LHCN-M2 (cell line): Measurements from ENCODE around the gene ABLIM1. TPM values are rescaled to one million over a fixed set of nuclear protein-coding genes. Genes with fewer than 3 reads are reported as not detected.

ENCODE experiments used
- DNase-seq: peaks from one replicate; pipeline ENCODE4 v3.0.0-alpha.2; 2012; ENCODE audit warnings: low read depth
- total RNA-seq: library from RNA; depleted of rRNA; stranded (reverse); fragments of >200 nt; gene quantifications from 2 replicates; pipeline ENCODE4 v1.2.3, GENCODE V29; 2014

The ABLIM1 gene
- total RNA-seq, 1 experiment from 2014 or later, result 0.69 TPM

- peak; percentile 78 for DNase-seq
Observed at GRCh38 chr10:114648368-114648767, 9.7 kb downstream of the ABLIM1 start.

DNA sequence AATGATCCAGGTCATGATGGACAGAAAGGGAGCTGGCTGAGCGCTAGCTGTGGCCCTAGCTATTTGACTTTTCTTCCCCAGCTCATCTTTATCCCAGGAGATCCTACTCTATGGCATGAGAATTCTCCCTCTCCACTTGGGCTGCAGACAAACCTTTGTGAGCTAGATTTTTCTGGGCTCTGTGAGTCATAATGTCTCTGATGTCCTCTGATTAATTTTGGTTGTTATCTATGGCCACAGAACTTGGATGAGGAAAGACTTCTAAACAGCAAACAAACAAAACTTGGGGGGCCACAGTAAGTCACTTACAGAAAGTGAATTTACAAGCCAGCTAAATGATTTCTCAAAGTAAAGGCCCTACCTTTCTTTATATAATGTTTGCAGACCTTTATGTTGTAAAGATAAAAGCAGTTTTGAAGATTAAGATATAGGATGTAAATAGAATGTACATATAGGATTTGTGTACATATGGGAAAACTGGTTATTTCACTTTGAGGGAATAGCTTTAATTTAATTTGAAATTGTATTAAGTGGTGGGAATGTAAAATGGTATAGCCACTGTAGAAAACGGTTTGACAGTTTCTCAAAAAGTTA, 10.4 kb downstream of the ABLIM1 start:
- peak; percentile 59 for DNase-seq

- DNase-seq, result no peak
Observed at GRCh38 chr10:114646426-114646825, 11.6 kb downstream of the ABLIM1 start.

DNA sequence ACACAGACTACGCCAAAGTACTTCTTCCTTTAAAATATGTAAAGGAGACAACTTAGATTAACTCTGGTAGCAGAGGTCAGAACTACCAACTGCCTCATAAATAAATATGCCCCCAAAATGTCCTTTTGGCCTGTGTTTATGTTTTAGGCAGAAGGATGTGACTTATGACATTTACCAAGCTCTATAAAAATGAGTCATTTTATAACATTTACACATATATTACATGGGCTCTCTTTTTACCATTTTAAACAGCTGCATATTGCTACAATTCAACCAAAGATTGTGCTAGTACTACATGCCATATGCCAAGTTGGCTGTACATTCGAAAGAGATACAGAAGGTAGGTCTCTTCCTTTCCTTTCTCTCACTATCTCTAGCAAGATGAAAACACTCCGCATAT, 12.4 kb downstream of the ABLIM1 start:
- no peak for DNase-seq

- DNase-seq, result no peak
Observed at GRCh38 chr10:114643158-114643557, 14.9 kb downstream of the ABLIM1 start.

- no peak for DNase-seq
Observed at GRCh38 chr10:114642729-114643128, 15.3 kb downstream of the ABLIM1 start.

GRCh38 chr10:114638821-114639625, 19.1 kb downstream of the ABLIM1 start:
- DNase-seq, result peak; percentile 89

- DNase-seq, result no peak
Observed at GRCh38 chr10:114635797-114636550, 22.1 kb downstream of the ABLIM1 start.

DNA sequence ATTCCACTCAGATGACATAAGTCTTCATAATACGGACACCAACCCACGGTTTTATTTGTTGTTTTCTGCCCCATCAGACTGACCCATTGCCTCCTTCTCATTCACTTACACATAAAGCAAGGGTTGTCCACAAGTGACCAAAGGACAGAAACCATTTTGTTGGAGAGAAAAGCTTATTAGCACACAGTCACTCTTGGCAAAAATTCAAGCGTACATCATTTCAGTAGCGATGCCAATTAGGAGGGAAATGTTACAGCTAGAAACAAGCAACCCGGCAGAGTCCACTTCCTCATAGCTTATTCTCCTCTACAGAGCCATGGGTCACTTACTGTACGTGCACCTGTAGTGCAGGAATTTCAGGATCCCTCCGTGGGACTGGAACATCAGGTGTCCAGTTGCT, 23.0 kb downstream of the ABLIM1 start:
- no peak for DNase-seq

DNA sequence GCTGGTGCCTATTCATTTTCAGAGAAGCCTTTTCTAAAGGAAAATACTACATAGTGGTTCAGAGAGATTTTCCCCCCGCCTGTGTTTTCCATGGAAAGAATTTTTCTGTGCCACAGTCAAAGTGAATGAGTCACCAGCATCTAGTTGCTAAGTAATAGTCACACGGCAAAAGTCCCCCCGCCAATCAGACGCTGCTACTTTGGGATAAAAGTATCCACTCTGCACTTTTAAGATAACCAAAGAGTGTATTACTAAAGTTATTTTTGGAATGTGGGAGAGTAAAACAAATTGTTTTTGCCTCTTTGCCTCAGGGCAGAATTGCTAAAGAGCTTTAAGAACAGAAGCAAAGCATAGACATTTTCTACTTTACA, 23.5 kb downstream of the ABLIM1 start:
- DNase-seq, result peak; percentile 93

DNA sequence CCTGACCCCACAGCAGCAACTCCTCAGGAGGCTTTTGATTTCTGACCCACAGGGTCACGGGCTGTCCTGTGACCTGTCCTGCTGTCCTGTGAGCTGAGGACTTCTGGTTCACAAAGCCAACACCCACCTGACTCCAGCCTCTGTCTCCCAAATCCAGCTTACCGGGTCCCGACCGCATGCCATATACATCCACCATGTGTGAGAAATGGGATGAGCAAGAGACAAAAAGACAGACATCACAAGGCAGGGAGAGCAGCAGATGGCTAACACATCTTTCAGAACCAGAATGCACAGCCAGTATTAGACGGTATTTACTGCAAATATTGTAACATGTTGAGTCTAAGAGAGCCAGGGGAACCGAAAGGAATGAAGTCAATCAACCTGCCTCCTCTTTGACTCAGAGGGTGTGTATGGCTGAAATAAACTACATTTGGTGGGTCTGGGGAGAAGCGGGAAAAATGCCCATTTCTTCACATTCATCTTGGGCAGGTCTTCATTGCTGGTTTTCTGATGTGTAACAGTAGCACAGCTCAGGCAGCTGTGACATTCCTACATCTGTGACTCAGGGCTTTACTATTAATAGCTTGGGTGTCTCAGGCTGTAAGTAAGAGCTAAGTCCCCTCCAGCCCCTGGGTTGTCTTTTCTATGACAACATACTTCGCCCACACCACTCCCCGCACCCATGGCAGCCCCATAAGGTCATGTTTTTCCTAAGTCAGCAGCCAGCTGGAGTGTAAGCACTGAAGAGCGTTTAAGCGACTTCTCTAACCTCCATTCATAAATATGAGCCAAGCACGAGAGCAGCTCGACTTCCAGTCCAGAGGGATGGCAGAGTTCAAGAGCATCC, 25.0 kb downstream of the ABLIM1 start:
- DNase-seq, result peak; percentile 91

DNA sequence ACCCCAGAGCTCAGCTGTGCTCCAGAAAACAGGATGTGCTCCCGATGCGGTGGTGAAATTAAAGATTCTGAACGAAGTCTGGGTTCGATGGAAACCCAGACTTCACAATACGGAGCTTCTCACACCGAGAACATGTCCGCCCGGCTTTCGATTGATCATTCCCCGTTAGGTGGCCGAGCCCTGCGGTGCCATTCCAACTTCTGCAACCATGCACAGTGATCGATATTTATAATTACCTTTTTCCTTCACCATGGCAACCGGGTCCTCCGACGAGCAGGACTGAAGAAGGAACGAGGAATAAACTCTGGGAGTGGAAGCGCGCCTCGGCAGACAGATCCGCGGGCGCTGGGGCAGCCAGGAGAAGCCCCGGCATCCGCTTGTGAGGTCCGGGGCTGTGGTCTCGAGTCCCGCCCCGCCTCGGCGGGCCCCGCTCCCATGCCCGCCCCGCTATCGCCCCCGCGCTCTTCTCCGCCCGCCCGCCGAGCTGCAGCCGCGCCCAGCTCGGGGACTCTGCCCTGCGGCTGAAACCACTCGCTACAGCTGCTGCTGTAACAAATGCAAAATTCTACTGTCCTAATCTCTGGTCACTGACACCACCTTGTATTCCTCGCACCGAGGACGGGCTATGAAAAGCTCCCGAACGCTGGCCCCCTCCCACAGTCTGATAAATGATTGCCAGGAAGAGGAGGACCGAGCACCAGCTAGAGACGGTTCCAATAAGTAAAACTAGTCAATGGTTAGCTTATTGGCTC, 26.2 kb downstream of the ABLIM1 start:
- peak; percentile 47 for DNase-seq

- no peak for DNase-seq
Observed at GRCh38 chr10:114631090-114631665, 26.9 kb downstream of the ABLIM1 start.

DNA sequence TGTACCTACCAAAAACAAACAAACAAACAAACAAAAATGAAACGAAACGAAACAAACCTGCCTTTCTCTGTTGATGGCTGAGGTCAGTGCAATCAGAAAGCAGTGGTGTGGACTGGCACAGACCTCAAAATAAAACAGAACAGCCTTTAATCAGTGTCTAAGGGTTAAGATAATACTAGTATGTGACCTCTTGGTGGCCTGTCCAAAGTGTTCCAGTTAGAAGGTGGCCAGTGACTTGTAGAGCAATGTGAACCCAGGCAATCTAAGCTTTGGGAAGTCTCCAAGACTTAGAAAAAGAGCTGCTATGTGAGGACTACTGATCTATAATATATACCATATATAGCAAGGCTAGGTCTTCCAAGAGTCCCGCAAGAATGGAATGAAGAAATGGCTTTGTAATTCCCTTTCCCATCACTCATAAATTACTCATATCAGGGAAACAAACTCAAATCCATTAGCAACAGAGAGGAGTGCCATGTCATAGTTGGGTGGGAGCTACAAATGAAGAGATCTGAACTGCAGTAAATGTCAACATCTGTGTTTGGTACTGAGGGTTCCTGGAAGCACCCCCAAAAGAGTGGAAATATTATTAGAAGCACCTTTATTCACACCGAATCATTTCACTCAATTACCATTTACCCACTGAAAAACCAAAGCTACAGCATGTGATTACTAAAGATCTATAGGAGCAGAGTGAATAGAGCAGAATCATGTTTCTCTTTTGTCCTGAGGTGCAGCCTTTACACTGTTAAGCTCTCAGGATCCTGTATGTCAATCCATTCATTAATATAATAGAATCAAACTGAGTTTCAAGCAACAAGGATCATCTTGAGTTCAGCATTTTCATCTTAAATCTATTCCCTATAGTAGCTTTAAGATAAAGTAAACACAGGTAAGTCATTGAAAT, 28.0 kb downstream of the ABLIM1 start:
- DNase-seq, result no peak

- DNase-seq, result no peak
Observed at GRCh38 chr10:114629083-114629823, 28.8 kb downstream of the ABLIM1 start.

GRCh38 chr10:114628106-114628505, 30.0 kb downstream of the ABLIM1 start:
- no peak for DNase-seq

DNA sequence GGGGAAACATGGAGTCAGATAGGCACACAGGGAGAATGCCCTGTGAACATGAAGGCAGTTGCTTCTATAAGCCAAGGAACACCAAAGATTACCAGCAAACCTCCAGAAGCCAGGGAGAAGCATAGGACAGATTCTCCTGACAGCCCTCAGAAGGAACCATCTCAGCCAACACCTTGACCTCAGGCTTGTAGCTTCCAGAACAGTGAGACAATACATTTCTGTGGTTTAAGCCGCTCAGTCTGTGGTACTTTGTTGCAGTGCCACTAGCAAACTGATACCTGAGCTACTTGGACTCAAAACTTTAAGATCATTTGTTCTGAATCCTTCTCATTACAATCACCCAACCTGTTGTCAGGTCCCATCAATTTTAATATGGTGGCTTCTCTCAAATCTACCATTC, 31.2 kb downstream of the ABLIM1 start:
- DNase-seq, result no peak

DNA sequence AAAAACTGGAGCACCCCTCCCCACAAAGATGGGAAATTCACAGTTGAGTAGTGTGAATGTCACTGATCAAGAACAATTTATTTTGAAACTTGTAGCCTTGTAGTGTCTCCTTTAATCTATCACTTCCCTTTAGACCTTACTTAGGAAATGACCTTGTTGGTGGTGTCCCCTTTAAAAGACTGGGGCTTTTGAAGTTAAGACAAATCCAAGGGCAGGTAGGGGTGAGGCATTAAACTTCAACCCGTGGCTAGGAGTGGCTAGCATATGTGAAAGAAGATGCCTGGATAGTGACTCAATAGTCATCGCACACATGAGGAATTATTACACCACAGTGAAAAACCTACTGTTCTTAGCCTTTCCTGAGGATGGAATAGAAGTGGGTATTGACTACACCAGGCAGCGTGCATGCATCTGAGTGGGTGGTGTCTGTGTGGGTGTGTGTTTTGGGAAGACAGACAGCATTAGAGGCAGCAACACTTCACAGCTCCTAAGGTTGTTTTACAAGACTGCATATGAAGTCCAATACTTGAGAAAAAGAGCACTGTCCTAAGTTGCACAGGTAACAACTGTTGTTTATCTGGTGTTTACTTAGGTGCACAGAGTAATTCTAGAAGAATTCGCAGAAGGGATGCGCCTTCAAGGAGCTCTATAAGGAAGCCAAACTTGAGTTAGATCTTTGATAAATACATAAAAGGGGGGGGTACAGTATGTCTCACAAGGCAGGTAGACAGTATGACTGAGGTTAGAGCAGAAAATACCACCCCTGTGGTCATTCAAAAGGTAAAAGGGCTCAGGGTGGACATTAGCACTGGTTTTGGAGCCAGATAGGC, 32.9 kb downstream of the ABLIM1 start:
- DNase-seq, result no peak
